ENCODE measurements around the gene SOX2.
A peak's percentile ranks its signal among the peaks of the same experiment; 100 is the strongest.
"Not testable (repeated sequence)": the region's sequence is repeated elsewhere in the genome, so short reads cannot be mapped to it uniquely, and the experiment has no call there.

The SOX2 gene

DNA sequence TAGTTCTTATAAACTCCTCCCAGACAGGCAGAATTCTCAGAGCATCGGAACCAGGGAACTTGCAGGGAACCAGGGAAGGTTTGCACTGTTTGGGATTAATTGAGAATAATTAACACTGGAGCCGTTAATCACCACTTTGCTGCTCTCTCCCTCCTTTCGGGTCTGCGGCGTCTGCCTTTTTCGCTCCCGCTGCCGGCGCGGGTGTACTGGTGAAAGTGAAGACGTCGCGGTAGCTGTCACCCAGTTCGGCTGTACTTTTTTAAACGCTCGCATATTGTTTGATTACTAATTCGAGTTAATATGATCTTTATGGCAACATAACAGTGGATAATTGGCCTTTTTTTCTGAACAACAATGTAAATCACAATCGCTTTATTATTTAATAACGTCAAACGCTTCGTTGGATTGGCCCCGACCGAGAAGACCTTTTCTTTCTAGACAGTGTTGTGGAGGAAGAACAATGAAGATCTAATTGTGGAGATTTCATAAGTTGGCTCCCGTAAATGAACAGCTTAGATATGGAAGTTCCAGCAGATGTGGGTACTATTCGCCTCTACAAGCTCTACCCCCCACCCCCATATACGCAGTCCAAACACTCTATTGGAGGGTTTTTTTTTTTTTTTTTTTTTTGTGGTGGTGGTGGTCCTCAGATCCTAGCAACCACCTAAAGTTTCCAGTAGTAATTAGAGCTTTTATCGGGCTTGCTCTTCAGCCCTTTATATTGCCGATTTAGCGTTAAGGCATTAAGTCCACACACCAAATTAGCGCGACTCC lies 12.7 kb downstream of the SOX2 start:
- no peak for DNase-seq

DNA sequence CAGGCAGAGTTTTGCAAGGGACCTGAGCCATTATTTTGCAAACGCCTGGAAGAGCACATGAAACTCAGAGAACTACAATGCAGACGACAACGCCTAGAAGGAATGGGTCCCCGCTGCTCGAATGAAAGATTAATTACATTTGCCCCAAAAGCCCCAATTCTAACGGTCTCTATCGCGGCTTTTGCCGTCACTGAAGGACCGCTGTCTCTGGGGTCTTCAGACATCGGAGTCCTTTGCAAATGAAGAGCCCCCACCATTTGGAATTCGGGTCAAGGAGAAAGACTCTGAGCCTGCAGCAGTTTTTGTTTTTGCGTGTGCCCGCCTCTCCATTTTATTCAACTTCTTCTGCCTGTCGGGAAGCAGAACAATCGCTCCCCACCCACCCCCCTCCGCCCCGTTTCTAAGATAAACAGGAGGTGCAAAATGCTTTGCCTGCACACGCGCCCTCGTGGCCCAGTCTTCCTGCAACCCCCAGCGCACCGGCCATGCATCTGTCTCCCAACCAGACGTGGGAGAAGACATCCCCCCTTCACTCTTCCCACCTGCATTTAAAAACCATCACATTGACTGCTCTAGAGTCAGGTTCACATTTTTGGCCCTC lies 13.5 kb downstream of the SOX2 start:
- no peak for DNase-seq

- no peak for DNase-seq
Measured at GRCh38 chr3:181725830-181726229, 14.1 kb downstream of the SOX2 start.

- peak; percentile 10 for DNase-seq
Measured at GRCh38 chr3:181726351-181727330, 14.9 kb downstream of the SOX2 start.

- no peak for DNase-seq
Measured at GRCh38 chr3:181727341-181728032, 15.8 kb downstream of the SOX2 start.

GRCh38 chr3:181728470-181729340 lies 17.0 kb downstream of the SOX2 start:
- DNase-seq: no peak

GRCh38 chr3:181729341-181729869 lies 17.7 kb downstream of the SOX2 start:
- DNase-seq: no peak

- DNase-seq: no peak
Measured at GRCh38 chr3:181730316-181730715, 18.6 kb downstream of the SOX2 start.

GRCh38 chr3:181730934-181731333 lies 19.2 kb downstream of the SOX2 start:
- DNase-seq: no peak

- DNase-seq: no peak
Measured at GRCh38 chr3:181735911-181736310, 24.2 kb downstream of the SOX2 start.

- no peak for DNase-seq
Measured at GRCh38 chr3:181738551-181738950, 26.8 kb downstream of the SOX2 start.

DNA sequence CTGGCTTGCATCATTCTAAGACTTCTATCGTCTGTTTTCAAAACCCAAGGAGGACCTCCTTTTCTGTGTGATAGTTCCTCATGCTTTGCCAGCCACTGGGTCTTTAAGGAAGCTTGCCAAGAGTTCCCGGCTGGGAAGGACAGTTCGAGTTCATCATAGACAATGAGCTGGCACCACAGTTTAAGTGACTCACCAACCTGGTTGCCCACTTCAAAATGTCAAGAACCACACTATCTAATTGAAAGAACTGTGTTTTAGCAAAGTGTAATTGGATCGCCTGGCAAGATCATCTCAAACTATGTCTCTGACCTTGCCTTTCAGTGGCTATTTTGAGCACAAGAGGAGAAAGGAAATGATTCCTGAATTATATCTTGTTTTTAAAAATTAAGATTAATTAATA lies 27.9 kb downstream of the SOX2 start:
- no peak for DNase-seq

DNA sequence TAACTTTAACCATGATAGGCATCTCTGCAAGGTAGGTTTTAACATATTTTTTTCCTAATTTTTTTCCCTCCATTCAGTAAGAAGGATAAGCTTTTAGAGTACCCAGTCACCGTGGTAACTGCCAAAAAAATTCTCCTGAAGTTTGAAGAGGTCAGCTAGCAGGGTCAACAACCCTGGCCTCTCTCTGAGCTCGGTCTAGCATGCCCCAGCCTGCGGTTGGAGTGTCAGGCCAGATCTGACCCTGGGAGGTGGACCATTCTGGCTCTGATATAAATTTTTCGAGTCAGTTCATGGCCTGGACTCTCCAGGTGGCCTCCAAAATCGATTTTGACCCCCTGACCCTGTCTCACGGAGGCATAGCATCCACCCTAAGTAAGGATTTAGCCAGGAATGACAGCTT lies 29.7 kb downstream of the SOX2 start:
- no peak for DNase-seq

- DNase-seq: no peak
Measured at GRCh38 chr3:181752202-181752671, 40.5 kb downstream of the SOX2 start.

DNA sequence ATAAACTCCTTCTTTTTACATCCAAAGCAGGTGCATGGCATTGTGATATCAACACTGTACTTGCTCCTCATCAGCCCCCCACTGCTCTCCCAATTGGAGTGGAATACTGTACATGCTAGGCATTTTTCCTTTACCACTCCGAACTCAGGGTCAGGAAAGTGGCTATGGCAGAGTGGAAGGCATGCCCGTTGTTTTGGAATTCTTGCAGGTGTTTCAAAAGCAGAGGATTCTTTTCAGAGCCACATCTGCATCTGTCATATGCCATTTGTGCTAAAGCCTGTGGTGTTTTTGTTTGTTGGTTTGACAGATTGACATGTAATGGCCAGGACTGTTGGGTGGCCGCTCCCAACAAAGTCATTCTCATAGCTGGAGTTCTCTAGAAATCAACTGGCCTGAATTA lies 41.7 kb downstream of the SOX2 start:
- DNase-seq: no peak

DNA sequence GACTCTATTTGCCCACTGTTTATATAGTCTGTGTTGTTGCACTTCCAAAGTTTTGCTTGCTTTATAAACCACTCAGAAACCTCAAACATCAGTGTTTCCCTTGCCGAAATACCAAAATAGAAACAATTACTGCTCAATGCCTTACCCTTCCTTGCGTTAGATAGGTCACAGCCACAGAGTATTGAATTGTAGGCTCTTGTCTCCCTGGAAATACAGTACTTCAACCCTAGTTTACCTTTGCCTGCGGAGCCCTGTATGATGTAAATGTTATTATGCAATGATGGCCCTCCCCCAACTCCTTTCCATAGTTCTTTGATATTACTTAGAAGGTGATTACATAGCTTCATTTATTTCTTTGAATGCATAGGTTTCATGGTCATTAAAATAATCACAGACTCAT lies 44.2 kb downstream of the SOX2 start:
- no peak for DNase-seq

DNA sequence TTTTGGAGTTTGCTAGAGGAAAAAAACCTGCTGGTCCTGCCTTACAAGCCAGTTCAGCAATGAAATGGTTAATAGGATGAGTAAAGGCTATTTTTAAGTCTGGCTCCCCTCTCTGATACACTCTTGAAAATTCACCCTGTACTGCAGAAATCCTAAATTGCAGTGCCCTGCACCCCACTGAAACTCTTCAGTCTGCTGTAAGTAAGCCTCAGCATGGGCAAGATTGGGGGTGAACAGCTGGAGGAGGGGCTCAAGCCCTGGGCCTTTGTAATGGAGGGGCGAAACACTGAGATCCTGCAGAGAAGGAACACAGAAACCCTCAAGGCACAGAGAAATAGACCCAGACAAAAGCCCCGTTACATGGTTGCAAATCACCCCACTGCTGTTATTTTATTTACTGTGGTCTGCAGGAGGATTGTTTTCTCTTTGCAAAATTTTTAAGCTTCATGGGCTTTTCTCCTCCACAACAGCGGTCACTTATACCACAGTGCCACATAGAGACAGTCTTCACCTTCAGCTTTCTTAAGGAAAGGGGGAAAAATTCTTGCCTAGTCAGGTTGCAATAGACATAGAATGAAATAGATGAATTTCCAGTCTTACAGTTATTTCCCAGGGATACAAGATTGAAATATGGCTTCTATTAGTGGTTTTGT lies 45.0 kb downstream of the SOX2 start:
- DNase-seq: no peak

DNA sequence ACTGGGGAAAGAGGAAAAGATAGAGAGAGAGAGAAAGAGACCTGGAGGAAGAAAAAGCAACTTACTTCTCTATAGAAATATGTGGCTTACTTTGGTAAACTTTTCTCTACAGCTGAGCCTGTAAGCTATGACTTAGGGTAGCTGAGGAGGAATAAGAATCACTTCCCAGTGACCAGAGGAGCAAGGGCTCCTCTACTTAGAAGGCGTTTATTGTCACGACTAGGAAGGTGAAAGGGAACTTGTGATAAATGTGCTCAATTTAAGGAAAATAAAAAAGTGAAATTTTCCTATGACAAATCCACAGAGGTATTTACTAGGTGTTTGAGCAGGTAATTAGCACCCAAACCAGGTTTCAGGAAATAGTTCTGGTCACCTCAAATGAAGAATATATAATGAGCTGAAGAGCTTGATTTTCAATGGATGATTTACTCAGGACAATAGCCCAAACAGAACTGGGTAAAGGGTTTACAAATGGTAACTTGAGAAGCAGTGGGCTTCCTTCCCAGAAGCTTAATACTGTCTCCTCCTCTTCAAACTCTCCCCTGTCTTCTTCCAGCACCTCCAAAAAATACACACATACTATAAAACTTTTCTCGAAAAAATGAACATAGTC lies 46.1 kb downstream of the SOX2 start:
- no peak for DNase-seq

GRCh38 chr3:181761906-181762305 lies 50.2 kb downstream of the SOX2 start:
- DNase-seq: no peak

- not testable (repeated sequence) for DNase-seq
Measured at GRCh38 chr3:181764033-181764432, 52.3 kb downstream of the SOX2 start.
